HEK293 (cell line): ENCODE measurements around the gene TNNI3K.

Experiments used
- CTCF ChIA-PET: fragments of 350-600 bp; formaldehyde crosslinking; extraction: SDS; loops from one replicate; lab custom pipeline; 2021; ENCODE audit warnings: antibody characterized with exemption; lab: Yijun Ruan, JAX
- POLR2A ChIA-PET: fragments of 300-600 bp; formaldehyde crosslinking; extraction: SDS; loops from one replicate; lab custom pipeline; 2020; ENCODE audit warnings: antibody characterized with exemption, inconsistent platforms; lab: Yijun Ruan, JAX
- H3K27ac ChIP-seq: fragments of 200-500 bp; sonication (Bioruptor generic); 2 replicates; pipeline ENCODE4 v1.5.1; 2014; ENCODE audit warnings: low read depth, low read length, control low read depth, inconsistent platforms; ENCODE audit errors: extremely low read depth
- H3K36me3 ChIP-seq, 2 experiments: fragments of 200-500 bp in 1 of 2; sonication (Bioruptor generic) in 1 of 2; 1 replicate in 1 of 2; 2 replicates in 1 of 2; pipeline ENCODE4 v1.5.1; 2014 to 2017; ENCODE audit warnings: inconsistent platforms in 2 of 2, low read length in 2 of 2; ENCODE audit not compliant: control insufficient read depth in 2 of 2, insufficient read depth in 1 of 2
- H3K4me1 ChIP-seq: fragments of 200-500 bp; sonication (Bioruptor generic); 2 replicates; pipeline ENCODE4 v1.5.1; 2014; ENCODE audit warnings: mild to moderate bottlenecking, low read length, inconsistent platforms; ENCODE audit not compliant: control insufficient read depth, insufficient read depth
- H3K4me3 ChIP-seq: 2 replicates; pipeline ENCODE4 v1.5.1; 2011; ENCODE audit warnings: low read depth, mild to moderate bottlenecking, control low read depth, low read length, moderate library complexity
- H3K9me3 ChIP-seq: fragments of 200-500 bp; sonication (Bioruptor generic); 2 replicates; pipeline ENCODE4 v1.5.1; 2014; ENCODE audit warnings: low read depth, low read length, inconsistent platforms; ENCODE audit not compliant: control insufficient read depth, insufficient read depth
- EGR2 ChIP-seq: fragments of 450-650 bp; formaldehyde crosslinking; IDR thresholded peaks from 2 replicates; pipeline ENCODE4 v1.5.1; 2016; ENCODE audit warnings: low read depth, missing biosample characterization, missing genetic modification characterization
- ELK4 ChIP-seq: IDR thresholded peaks from 2 replicates; pipeline ENCODE4 v1.6.1; 2011; ENCODE audit warnings: mild to moderate bottlenecking, low read depth, low read length, borderline replicate concordance
- GLIS1 ChIP-seq: fragments of 450-650 bp; formaldehyde crosslinking; IDR thresholded peaks from 2 replicates; pipeline ENCODE4 v1.5.1; 2016; ENCODE audit warnings: missing biosample characterization, missing genetic modification characterization
- OVOL3 ChIP-seq: fragments of 450-650 bp; formaldehyde crosslinking; IDR thresholded peaks from 2 replicates; pipeline ENCODE4 v1.5.1; 2016; ENCODE audit warnings: missing biosample characterization, missing genetic modification characterization
- PRDM1 ChIP-seq: fragments of 450-650 bp; formaldehyde crosslinking; IDR thresholded peaks from 2 replicates; pipeline ENCODE4; 2016; ENCODE audit warnings: missing biosample characterization, missing genetic modification characterization
- SALL2 ChIP-seq: fragments of 450-650 bp; formaldehyde crosslinking; IDR thresholded peaks from 2 replicates; pipeline ENCODE4 v1.5.0; 2017; ENCODE audit warnings: missing biosample characterization, mild to moderate bottlenecking, missing genetic modification characterization, borderline replicate concordance
- SP2 ChIP-seq: fragments of 450-650 bp; formaldehyde crosslinking; IDR thresholded peaks from 2 replicates; pipeline ENCODE4 v1.5.1; 2016; ENCODE audit warnings: missing biosample characterization, missing genetic modification characterization
- ZEB2 ChIP-seq: fragments of 450-650 bp; formaldehyde crosslinking; IDR thresholded peaks from 2 replicates; pipeline ENCODE4 v1.5.1; 2016; ENCODE audit warnings: missing biosample characterization, missing genetic modification characterization
- ZNF133 ChIP-seq: fragments of 450-650 bp; formaldehyde crosslinking; IDR thresholded peaks from 2 replicates; pipeline ENCODE4 v1.5.1; 2016; ENCODE audit warnings: missing biosample characterization, missing genetic modification characterization
- ZNF157 ChIP-seq: fragments of 450-650 bp; formaldehyde crosslinking; IDR thresholded peaks from 2 replicates; pipeline ENCODE4 v1.5.1; 2016; ENCODE audit warnings: missing biosample characterization, missing genetic modification characterization
- ZNF248 ChIP-seq: fragments of 450-650 bp; formaldehyde crosslinking; IDR thresholded peaks from 2 replicates; pipeline ENCODE4 v1.5.1; 2017; ENCODE audit warnings: missing biosample characterization, missing genetic modification characterization
- ZNF266 ChIP-seq: fragments of 450-650 bp; formaldehyde crosslinking; IDR thresholded peaks from 2 replicates; pipeline ENCODE4 v1.5.1; 2016; ENCODE audit warnings: missing biosample characterization, missing genetic modification characterization, low read depth
- ZNF324 ChIP-seq: fragments of 450-650 bp; formaldehyde crosslinking; IDR thresholded peaks from 2 replicates; pipeline ENCODE4 v1.5.1; 2016; ENCODE audit warnings: missing biosample characterization, missing genetic modification characterization
- ZNF335 ChIP-seq: fragments of 450-650 bp; formaldehyde crosslinking; conservative IDR thresholded peaks from 2 replicates; pipeline ENCODE4 v1.5.1; 2016; ENCODE audit warnings: missing biosample characterization, missing genetic modification characterization
- ZNF514 ChIP-seq: fragments of 450-650 bp; formaldehyde crosslinking; IDR thresholded peaks from 2 replicates; pipeline ENCODE4 v1.5.1; 2016; ENCODE audit warnings: missing biosample characterization, missing genetic modification characterization
- ZNF560 ChIP-seq: fragments of 450-650 bp; formaldehyde crosslinking; IDR thresholded peaks from 2 replicates; pipeline ENCODE4 v1.5.1; 2017; ENCODE audit warnings: missing biosample characterization, missing genetic modification characterization, borderline replicate concordance
- ZNF600 ChIP-seq: fragments of 450-650 bp; formaldehyde crosslinking; IDR thresholded peaks from 2 replicates; pipeline ENCODE4 v1.5.1; 2016; ENCODE audit warnings: missing biosample characterization, missing genetic modification characterization
- ZNF664 ChIP-seq: fragments of 450-650 bp; formaldehyde crosslinking; IDR thresholded peaks from 2 replicates; pipeline ENCODE4 v1.5.1; 2016; ENCODE audit warnings: missing biosample characterization, missing genetic modification characterization
- ZNF776 ChIP-seq: fragments of 450-650 bp; formaldehyde crosslinking; IDR thresholded peaks from 2 replicates; pipeline ENCODE4 v1.5.0; 2017; ENCODE audit warnings: missing biosample characterization, missing genetic modification characterization, borderline replicate concordance
- ZSCAN16 ChIP-seq: fragments of 450-650 bp; formaldehyde crosslinking; IDR thresholded peaks from 2 replicates; pipeline ENCODE4 v1.5.1; 2016; ENCODE audit warnings: missing biosample characterization, missing genetic modification characterization
- TF ChIP-seq, protein P1 (sequence below): fragments of 450-650 bp; formaldehyde crosslinking; IDR thresholded peaks from 2 replicates; pipeline ENCODE4 v1.5.1; 2017; ENCODE audit warnings: missing biosample characterization, missing genetic modification characterization
- TF ChIP-seq, protein P2 (sequence below): fragments of 450-650 bp; formaldehyde crosslinking; IDR thresholded peaks from 2 replicates; pipeline ENCODE4 v1.5.1; 2016; ENCODE audit warnings: missing biosample characterization, missing genetic modification characterization, low read depth
- TF ChIP-seq, protein P3 (sequence below): fragments of 450-650 bp; formaldehyde crosslinking; conservative IDR thresholded peaks from 2 replicates; pipeline ENCODE4 v1.5.1; 2016; ENCODE audit warnings: low read depth, missing biosample characterization, missing genetic modification characterization
- TF ChIP-seq, protein P4 (sequence below): fragments of 450-650 bp; formaldehyde crosslinking; IDR thresholded peaks from 2 replicates; pipeline ENCODE4 v1.5.1; 2016; ENCODE audit warnings: missing biosample characterization, missing genetic modification characterization

Gene TNNI3K

GRCh38 chr1:74396462-74396861, 161.3 kb downstream of the TNNI3K start:
- TF ChIP-seq ZNF776 (tag by site-specific recombination) (no peak), SALL2 (tag by site-specific recombination) (no peak), OVOL3 (tag by site-specific recombination) (no peak), SP2 (tag by site-specific recombination) (no peak)
- TF ChIP-seq, protein P1, sequence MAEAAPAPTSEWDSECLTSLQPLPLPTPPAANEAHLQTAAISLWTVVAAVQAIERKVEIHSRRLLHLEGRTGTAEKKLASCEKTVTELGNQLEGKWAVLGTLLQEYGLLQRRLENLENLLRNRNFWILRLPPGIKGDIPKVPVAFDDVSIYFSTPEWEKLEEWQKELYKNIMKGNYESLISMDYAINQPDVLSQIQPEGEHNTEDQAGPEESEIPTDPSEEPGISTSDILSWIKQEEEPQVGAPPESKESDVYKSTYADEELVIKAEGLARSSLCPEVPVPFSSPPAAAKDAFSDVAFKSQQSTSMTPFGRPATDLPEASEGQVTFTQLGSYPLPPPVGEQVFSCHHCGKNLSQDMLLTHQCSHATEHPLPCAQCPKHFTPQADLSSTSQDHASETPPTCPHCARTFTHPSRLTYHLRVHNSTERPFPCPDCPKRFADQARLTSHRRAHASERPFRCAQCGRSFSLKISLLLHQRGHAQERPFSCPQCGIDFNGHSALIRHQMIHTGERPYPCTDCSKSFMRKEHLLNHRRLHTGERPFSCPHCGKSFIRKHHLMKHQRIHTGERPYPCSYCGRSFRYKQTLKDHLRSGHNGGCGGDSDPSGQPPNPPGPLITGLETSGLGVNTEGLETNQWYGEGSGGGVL: no peak
- TF ChIP-seq, protein P2, sequence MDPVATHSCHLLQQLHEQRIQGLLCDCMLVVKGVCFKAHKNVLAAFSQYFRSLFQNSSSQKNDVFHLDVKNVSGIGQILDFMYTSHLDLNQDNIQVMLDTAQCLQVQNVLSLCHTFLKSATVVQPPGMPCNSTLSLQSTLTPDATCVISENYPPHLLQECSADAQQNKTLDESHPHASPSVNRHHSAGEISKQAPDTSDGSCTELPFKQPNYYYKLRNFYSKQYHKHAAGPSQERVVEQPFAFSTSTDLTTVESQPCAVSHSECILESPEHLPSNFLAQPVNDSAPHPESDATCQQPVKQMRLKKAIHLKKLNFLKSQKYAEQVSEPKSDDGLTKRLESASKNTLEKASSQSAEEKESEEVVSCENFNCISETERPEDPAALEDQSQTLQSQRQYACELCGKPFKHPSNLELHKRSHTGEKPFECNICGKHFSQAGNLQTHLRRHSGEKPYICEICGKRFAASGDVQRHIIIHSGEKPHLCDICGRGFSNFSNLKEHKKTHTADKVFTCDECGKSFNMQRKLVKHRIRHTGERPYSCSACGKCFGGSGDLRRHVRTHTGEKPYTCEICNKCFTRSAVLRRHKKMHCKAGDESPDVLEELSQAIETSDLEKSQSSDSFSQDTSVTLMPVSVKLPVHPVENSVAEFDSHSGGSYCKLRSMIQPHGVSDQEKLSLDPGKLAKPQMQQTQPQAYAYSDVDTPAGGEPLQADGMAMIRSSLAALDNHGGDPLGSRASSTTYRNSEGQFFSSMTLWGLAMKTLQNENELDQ: no peak
- Histone ChIP-seq H3K9me3 (no peaks in the 10 kb centered on the region), H3K4me1 (no peaks in the 10 kb centered on the region), H3K27ac (no peak overlapping the region), H3K36me3 (no peaks in the 10 kb centered on the region), H3K4me3 (no peak overlapping the region)
- POLR2A ChIA-PET: no interaction called here
- CTCF ChIA-PET: no interaction called here

- Histone ChIP-seq H3K9me3 (no peaks in the 10 kb centered on the region), H3K36me3 (no peaks in the 10 kb centered on the region), H3K4me1 (no peaks in the 10 kb centered on the region), H3K27ac (no peak overlapping the region), H3K4me3 (no peak overlapping the region)
- TF ChIP-seq ZNF324 (tag by site-specific recombination) (no peak), PRDM1 (tag by site-specific recombination) (0 out of 2 replicates have a peak, but pooled peaks have one; percentile 11), ZNF248 (tag by site-specific recombination) (no peak), ZEB2 (tag by site-specific recombination) (no peak)
- TF ChIP-seq, protein P3, sequence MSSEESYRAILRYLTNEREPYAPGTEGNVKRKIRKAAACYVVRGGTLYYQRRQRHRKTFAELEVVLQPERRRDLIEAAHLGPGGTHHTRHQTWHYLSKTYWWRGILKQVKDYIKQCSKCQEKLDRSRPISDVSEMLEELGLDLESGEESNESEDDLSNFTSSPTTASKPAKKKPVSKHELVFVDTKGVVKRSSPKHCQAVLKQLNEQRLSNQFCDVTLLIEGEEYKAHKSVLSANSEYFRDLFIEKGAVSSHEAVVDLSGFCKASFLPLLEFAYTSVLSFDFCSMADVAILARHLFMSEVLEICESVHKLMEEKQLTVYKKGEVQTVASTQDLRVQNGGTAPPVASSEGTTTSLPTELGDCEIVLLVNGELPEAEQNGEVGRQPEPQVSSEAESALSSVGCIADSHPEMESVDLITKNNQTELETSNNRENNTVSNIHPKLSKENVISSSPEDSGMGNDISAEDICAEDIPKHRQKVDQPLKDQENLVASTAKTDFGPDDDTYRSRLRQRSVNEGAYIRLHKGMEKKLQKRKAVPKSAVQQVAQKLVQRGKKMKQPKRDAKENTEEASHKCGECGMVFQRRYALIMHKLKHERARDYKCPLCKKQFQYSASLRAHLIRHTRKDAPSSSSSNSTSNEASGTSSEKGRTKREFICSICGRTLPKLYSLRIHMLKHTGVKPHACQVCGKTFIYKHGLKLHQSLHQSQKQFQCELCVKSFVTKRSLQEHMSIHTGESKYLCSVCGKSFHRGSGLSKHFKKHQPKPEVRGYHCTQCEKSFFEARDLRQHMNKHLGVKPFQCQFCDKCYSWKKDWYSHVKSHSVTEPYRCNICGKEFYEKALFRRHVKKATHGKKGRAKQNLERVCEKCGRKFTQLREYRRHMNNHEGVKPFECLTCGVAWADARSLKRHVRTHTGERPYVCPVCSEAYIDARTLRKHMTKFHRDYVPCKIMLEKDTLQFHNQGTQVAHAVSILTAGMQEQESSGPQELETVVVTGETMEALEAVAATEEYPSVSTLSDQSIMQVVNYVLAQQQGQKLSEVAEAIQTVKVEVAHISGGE: no peak
- CTCF ChIA-PET: no interaction called here
- POLR2A ChIA-PET: no interaction called here
These were observed 161.7 kb downstream of the TNNI3K start for GRCh38 chr1:74396933-74397332.

GRCh38 chr1:74399249-74399648, 164.1 kb downstream of the TNNI3K start:
- Histone ChIP-seq H3K36me3 (no peaks in the 10 kb centered on the region), H3K4me3 (no peak overlapping the region), H3K4me1 (no peaks in the 10 kb centered on the region), H3K27ac (no peak overlapping the region), H3K9me3 (no peaks in the 10 kb centered on the region)
- ChIA-PET POLR2A (no interaction called here), CTCF (no interaction called here)
- no peak for TF ChIP-seq ZNF600 (tag by site-specific recombination)
- no peak for TF ChIP-seq ZNF266 (tag by site-specific recombination)
- TF ChIP-seq GLIS1 (tag by site-specific recombination): no peak
- TF ChIP-seq, protein P4, sequence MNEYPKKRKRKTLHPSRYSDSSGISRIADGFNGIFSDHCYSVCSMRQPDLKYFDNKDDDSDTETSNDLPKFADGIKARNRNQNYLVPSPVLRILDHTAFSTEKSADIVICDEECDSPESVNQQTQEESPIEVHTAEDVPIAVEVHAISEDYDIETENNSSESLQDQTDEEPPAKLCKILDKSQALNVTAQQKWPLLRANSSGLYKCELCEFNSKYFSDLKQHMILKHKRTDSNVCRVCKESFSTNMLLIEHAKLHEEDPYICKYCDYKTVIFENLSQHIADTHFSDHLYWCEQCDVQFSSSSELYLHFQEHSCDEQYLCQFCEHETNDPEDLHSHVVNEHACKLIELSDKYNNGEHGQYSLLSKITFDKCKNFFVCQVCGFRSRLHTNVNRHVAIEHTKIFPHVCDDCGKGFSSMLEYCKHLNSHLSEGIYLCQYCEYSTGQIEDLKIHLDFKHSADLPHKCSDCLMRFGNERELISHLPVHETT (tag by site-specific recombination): no peak
- TF ChIP-seq ZNF335: no peak
- TF ChIP-seq ELK4: no peak
- no peak for TF ChIP-seq ZNF133 (tag by site-specific recombination)
- no peak for TF ChIP-seq ZNF664 (tag by site-specific recombination)
- TF ChIP-seq ZNF157 (tag by site-specific recombination): no peak
- TF ChIP-seq ZSCAN16 (tag by site-specific recombination): no peak
- no peak for TF ChIP-seq ZNF514
- TF ChIP-seq OVOL3 (tag by site-specific recombination): no peak
- TF ChIP-seq ZNF560 (tag by site-specific recombination): no peak
- no peak for TF ChIP-seq EGR2 (tag by site-specific recombination)
